NCI-H146 (cell line): Measurements from ENCODE around the gene TBC1D24.

Experiments
- DNase-seq: peaks from one replicate; lab custom pipeline; 2025; lab: John Stamatoyannopoulos, UW

Gene TBC1D24

GRCh38 chr16:2517954-2518605 lies 43.2 kb downstream of the TBC1D24 start:
- no peak for DNase-seq

- peak; percentile 19 for DNase-seq
Observed at GRCh38 chr16:2518823-2519710, 44.1 kb downstream of the TBC1D24 start.

DNA sequence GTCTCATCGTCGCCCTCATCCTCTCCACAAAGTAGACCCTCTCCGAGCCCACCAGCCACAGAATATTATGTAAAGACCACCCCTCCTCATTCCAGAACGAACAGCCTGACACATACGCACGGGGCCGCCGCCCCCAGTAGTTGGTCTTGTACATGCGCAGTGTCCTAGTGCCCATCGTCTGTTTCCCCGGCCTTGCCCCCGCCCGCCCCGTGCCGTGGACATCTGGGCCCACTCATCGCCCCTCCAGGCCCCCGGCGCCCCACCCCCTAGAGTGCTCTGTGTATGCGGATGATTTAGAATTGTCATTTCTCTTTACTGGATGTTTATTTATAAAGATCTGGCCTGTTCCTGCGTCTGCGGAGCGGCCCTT lies 44.8 kb downstream of the TBC1D24 start:
- DNase-seq, result no peak

GRCh38 chr16:2520097-2520783 lies 45.3 kb downstream of the TBC1D24 start, which contains the start of gene AMDHD2:
Gene AMDHD2 (plus strand): TSS chr16:2520371. CDS start chr16:2520459, 88 bp downstream.
- peak; percentile 88 for DNase-seq

- peak; percentile 21 for DNase-seq
Observed at GRCh38 chr16:2520784-2521531, 46.0 kb downstream of the TBC1D24 start.

DNA sequence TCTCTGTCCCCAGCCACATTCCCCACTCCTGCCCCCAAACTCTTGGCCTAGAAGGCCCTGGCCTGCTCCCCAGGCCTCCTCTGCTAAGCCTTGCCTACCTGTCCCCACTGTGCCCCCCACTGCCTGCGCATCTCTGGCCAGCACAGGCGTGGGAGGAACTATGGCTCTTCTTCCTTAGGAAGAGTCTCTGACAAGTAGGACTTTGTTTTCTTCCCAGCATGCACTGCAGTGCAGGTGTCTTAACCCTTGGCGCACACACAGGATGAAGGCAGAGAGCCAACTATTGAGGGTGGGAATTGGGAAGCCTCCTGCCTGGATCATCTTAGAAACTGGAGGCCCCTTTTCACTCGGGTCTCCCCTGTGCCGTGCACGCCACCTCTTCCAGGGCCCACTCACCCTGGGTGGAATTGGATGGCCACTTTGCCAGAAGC lies 48.9 kb downstream of the TBC1D24 start:
- DNase-seq, result no peak

GRCh38 chr16:2524339-2524938 lies 49.5 kb downstream of the TBC1D24 start:
- DNase-seq, result no peak

DNA sequence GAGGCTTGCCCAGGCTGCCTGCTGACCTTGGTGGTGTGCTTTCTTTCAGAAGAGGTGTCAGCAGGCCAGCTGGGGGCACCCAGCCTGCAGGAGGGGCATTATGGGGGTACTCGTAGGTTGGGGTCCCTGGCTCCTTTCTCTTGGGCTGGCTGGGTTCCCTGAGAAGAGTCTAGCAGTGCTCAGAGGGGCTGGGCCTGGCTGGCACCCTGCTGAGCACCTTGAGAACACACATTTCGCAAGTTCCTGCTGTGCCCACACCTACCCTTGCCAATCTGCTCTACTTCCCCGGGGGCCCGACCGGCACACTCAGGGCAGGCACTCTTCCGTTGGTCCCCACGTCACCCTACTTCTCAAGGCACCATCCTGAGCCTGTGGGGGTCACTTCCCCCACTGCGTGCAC lies 51.2 kb downstream of the TBC1D24 start:
- DNase-seq, result no peak

DNA sequence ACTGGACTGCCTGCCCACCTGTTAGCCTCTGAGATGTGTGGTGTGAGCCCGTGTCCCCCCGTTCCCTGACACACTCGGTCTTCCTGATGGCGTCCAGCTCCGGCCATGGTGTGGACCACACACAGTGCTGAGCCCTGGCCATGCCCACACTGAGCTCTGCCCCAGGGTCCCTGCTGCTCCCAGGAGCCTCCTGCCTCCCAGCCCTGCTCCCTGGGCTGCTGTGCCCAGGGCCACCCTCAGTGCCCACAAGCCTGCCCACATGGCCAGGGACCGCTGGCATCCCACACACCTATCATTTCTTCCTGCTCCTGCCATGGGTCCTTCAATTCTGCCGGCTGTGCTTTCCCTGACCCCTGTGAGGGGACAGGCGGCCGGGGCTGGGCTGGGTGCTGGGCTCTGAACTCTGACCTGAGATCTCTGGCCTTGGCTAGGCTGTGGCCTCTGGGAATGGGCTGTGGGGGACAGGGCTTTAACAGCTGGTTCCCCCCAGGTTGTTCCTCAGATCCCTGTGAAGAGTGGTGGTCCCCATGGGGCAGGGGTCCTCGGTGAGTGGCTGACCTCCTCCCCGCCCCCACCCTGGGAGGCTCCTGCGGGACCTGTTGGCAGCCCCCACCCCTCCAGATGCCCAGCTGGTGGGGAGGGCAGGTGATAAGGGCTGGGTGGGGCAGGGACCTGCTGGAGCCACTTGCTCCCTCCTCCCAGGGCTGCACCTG lies 52.3 kb downstream of the TBC1D24 start:
- DNase-seq, result no peak

- no peak for DNase-seq
Observed at GRCh38 chr16:2527784-2528100, 52.8 kb downstream of the TBC1D24 start.

DNA sequence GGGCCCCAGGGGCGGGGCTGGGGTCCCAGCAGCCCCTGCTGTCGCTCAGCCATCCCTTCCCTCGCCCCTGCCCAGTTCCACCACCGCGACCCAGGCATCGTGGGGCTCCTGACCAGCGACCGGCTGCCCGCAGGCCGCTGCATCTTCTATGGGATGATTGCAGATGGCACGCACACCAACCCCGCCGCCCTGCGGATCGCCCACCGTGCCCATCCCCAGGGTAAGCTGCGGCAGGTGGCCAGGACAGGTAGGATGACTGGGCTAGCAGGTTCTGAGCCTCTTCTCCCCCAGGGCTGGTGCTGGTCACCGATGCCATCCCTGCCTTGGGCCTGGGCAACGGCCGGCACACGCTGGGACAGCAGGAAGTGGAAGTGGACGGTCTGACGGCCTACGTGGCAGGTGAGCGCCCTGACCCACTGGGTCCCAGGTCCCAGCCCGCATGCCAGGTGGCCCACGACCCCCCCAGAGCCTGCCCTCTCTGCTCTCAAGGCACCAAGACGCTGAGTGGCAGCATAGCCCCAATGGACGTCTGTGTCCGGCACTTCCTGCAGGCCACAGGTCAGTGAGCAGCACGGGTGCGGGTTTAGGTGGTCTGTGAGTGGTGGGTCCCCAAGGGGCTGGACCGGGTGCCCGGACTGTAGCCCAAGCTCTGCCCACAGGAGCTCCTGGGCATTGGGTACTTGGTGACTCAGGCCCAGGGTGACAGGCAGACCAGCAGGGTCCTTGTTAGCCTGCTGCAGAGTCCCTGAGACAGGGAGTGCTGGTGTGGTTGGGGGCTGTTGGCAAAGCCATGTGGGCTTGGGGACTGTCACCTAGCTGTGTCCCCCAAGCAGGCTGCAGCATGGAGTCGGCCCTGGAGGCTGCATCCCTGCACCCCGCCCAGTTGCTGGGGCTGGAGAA lies 53.5 kb downstream of the TBC1D24 start:
- no peak for DNase-seq

DNA sequence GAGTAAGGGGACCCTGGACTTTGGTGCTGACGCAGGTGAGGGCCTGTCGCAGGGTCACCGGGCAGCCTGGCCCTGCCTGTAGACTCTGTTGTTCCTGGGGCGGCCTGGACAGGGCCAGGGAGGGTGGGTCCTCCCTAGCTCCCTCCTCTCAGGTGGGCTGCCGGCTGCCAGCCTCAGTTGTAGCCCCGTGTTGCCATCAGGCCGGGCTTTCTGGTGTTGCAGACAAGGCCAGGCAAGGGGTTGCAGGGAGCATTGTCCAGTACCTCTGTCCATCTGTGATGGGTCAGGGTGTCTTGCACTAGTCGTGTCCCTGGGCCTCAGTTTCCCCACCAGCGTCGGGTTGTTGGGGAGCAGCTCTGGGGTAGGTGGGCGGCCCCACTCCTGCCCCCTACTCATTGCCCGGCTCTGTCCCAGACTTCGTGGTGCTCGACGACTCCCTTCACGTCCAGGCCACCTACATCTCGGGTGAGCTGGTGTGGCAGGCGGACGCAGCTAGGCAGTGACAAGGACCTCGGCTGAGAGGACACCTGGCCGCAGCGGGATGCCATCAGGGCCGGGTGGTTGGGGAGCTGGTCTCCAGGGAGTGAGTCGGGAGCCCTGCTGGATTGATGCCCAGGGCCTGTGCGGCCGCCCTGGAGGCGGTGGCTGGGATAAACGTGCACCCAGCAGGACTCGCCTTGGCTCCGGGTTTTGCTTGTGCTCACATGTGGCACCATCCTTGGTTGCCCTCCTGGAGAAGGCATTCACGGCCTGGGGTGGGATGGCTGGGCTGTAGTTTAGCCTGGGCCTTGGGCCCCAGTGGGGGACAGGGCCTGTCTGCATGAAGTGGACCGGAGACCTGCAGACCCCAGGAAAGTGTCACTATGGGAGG lies 54.4 kb downstream of the TBC1D24 start:
- DNase-seq, result no peak

- no peak for DNase-seq
Observed at GRCh38 chr16:2529961-2530628, 55.2 kb downstream of the TBC1D24 start.

- no peak for DNase-seq
Observed at GRCh38 chr16:2530629-2531318, 55.8 kb downstream of the TBC1D24 start.

GRCh38 chr16:2531371-2531695 lies 56.4 kb downstream of the TBC1D24 start, which contains the start of gene CEMP1:
Gene CEMP1 (minus strand): TSS chr16:2531408. CDS start chr16:2531073, 335 bp downstream.
- no peak for DNase-seq

GRCh38 chr16:2531696-2532493 lies 57.0 kb downstream of the TBC1D24 start:
- DNase-seq, result peak; percentile 98
